Measurements from ENCODE around the gene WNT7B.

DNA sequence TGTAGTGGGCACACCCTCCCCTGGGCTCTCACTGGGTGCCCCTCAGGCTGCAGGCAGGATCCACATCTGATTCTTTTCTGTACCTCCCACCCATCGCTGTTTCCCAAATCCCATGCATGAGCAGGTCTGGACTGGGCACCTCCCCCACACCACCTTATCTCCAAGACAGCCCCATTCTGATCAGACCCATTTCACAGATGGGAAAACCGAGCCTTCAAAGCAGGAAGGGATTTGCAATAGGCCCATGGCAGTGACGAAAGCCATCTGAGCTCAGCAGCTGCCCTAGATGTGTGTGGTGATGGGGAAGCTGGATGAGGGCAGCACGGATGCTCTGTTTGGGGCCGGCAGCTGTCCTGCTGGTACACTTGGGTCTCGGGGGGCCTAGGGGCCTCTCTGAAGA is 41.4 kb downstream of the WNT7B start:
- TF ChIP-seq, protein P1, sequence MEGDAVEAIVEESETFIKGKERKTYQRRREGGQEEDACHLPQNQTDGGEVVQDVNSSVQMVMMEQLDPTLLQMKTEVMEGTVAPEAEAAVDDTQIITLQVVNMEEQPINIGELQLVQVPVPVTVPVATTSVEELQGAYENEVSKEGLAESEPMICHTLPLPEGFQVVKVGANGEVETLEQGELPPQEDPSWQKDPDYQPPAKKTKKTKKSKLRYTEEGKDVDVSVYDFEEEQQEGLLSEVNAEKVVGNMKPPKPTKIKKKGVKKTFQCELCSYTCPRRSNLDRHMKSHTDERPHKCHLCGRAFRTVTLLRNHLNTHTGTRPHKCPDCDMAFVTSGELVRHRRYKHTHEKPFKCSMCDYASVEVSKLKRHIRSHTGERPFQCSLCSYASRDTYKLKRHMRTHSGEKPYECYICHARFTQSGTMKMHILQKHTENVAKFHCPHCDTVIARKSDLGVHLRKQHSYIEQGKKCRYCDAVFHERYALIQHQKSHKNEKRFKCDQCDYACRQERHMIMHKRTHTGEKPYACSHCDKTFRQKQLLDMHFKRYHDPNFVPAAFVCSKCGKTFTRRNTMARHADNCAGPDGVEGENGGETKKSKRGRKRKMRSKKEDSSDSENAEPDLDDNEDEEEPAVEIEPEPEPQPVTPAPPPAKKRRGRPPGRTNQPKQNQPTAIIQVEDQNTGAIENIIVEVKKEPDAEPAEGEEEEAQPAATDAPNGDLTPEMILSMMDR (conservative IDR thresholded peaks at IDR 0.05; ENCODE audit: low read length), result no peak
- no peak for TF ChIP-seq EZH2phosphoT487 (IDR thresholded peaks at IDR 0.05; ENCODE audit: borderline replicate concordance)

Measured in Loucy (cell line).